ENCODE data around the gene SEPTIN2.
"Not testable (repeated sequence)": the region's sequence is repeated elsewhere in the genome, so short reads cannot be mapped to it uniquely, and the experiment has no call there.

The SEPTIN2 gene

DNA sequence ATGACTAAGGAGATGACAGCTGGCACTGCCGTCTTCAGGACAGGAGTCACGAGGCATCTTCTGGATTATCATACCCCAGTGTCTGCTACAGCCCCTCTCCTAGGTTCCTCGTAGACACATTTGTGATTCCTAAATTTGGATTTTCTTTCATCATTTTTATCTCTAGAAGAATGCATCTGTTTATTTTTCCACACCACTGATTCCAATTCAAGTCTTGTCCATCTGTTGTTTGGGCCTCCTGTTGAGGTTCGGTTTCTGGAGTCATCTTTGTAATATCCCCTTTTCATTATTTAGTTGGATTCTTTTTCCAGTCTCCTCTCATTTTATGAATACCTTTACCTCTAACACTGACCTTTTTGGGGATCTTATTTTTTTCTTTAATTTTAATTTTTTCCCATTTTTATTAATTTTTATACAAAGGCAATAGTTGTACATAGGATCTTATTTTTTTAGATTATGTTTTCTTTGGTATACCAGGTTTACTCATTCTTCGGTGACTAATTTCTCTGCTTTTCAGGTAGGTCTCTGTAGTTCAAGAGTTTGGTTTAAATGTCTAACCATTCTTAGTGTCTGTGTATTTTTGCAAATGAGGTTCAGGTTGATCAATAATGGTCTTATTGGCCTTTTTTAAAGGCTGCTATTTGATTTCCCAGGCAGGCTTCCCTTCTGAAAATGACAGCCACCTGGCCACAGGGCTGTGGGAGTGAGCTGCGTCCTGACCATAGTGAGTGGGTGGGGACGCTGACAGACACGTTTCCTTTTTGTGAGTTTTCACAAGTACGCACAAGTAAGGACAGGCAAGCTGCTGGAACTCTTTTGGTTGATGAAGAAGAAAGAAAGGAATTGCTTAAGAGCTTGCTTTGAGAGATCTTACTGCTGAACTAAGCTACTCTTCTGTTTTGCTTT, 74.8 kb downstream of the SEPTIN2 start:
- Histone ChIP-seq H3K4me3 (ENCODE audit: low read depth in 1 of 2, low read length in 2 of 2) (no peak overlapping the region), H3K4me1 (ENCODE audit: insufficient read depth, low read length) (no peaks in the 10 kb centered on the region), H2AFZ (ENCODE audit: low read depth, low read length) (no peak overlapping the region), H3K4me2 (ENCODE audit: insufficient read depth, low read length) (no peak overlapping the region), H3K79me2 (ENCODE audit: insufficient read depth, low read length) (no peaks in the 10 kb centered on the region; the same call in 1 of the 2 replicates), H3K9me3 (ENCODE audit: insufficient read depth, low read length, severe bottlenecking) (no peaks in the 10 kb centered on the region), H3K9ac (ENCODE audit: low read depth, low read length) (no peak overlapping the region), H3K27ac (ENCODE audit: low read length) (no peak overlapping the region), H4K20me1 (ENCODE audit: insufficient read depth, low read length) (peaks cover 23% of the 10 kb centered on the region), H3K36me3 (ENCODE audit: insufficient read depth, low read length) (peaks cover 9% of the 10 kb centered on the region; the same call in 1 of the 2 replicates), H3K27me3 (ENCODE audit: insufficient read depth, low read length, poor library complexity) (no peaks in the 10 kb centered on the region)
- ATAC-seq (ENCODE audit: insufficient read depth, low read depth) = no peak
- TF ChIP-seq, protein P1, sequence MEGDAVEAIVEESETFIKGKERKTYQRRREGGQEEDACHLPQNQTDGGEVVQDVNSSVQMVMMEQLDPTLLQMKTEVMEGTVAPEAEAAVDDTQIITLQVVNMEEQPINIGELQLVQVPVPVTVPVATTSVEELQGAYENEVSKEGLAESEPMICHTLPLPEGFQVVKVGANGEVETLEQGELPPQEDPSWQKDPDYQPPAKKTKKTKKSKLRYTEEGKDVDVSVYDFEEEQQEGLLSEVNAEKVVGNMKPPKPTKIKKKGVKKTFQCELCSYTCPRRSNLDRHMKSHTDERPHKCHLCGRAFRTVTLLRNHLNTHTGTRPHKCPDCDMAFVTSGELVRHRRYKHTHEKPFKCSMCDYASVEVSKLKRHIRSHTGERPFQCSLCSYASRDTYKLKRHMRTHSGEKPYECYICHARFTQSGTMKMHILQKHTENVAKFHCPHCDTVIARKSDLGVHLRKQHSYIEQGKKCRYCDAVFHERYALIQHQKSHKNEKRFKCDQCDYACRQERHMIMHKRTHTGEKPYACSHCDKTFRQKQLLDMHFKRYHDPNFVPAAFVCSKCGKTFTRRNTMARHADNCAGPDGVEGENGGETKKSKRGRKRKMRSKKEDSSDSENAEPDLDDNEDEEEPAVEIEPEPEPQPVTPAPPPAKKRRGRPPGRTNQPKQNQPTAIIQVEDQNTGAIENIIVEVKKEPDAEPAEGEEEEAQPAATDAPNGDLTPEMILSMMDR (IDR thresholded peaks at IDR 0.05; ENCODE audit: borderline replicate concordance, extremely low read depth, low read length, poor library complexity, severe bottlenecking) = no peak
- TF ChIP-seq EZH2 (IDR thresholded peaks at IDR 0.05; ENCODE audit: borderline replicate concordance, low read depth, low read length, severe bottlenecking) = no peak
- no peak for DNase-seq

DNA sequence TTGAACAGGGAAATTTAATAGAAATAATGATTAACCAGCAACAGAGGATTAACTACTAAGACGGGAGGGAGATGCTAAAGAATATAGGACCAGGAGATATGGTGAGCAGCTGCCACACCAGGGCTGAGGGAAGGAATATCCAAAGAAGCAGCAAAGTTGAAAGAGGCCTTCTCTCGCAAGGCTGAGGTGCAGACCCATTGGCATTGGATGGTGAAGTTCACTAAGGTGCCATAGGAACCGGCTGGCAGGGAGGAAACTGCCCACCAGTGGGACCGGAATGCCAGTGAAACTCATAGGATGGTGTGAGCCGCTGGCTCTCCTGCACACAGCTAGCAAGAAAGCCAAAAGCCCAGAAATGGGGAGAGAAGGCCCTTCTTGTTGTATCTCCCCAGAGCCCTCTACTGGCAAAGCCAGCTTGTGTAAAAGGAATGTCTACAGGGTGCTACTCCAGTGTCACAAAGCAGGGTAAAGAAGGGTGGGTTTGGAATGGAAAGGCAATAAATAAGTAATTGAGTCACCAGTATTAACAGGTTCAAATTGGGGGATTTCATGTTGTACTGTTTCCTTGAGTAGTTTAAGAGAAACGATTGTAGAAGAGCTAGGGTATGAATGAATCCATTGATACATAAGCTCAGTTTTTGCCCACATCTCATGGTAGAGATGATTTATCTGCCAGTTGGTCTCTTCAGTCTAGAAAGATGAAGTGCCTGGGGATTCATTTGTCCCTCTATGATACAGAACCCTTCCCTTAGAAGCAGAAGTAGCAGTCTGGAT, 76.4 kb downstream of the SEPTIN2 start:
- no peak for TF ChIP-seq EZH2 (IDR thresholded peaks at IDR 0.05; ENCODE audit: borderline replicate concordance, low read depth, low read length, severe bottlenecking)
- TF ChIP-seq, protein P1 (IDR thresholded peaks at IDR 0.05; ENCODE audit: borderline replicate concordance, extremely low read depth, low read length, poor library complexity, severe bottlenecking) = peak; percentile 42
- Histone ChIP-seq H3K4me2 (ENCODE audit: insufficient read depth, low read length) (no peak overlapping the region), H3K27ac (ENCODE audit: low read length) (no peak overlapping the region), H3K9ac (ENCODE audit: low read depth, low read length) (no peak overlapping the region), H3K4me3 (ENCODE audit: low read depth in 1 of 2, low read length in 2 of 2) (no peak overlapping the region), H3K79me2 (ENCODE audit: insufficient read depth, low read length) (no peaks in the 10 kb centered on the region), H4K20me1 (ENCODE audit: insufficient read depth, low read length) (peaks cover 20% of the 10 kb centered on the region; the same call in 1 of the 2 replicates), H3K4me1 (ENCODE audit: insufficient read depth, low read length) (no peaks in the 10 kb centered on the region), H2AFZ (ENCODE audit: low read depth, low read length) (no peak overlapping the region), H3K36me3 (ENCODE audit: insufficient read depth, low read length) (peaks cover 11% of the 10 kb centered on the region; the same call in 1 of the 2 replicates), H3K9me3 (ENCODE audit: insufficient read depth, low read length, severe bottlenecking) (no peaks in the 10 kb centered on the region), H3K27me3 (ENCODE audit: insufficient read depth, low read length, poor library complexity) (no peaks in the 10 kb centered on the region)
- DNase-seq (no peak), ATAC-seq (ENCODE audit: insufficient read depth, low read depth) (no peak; the same call in 2 of the 3 replicates)

DNA sequence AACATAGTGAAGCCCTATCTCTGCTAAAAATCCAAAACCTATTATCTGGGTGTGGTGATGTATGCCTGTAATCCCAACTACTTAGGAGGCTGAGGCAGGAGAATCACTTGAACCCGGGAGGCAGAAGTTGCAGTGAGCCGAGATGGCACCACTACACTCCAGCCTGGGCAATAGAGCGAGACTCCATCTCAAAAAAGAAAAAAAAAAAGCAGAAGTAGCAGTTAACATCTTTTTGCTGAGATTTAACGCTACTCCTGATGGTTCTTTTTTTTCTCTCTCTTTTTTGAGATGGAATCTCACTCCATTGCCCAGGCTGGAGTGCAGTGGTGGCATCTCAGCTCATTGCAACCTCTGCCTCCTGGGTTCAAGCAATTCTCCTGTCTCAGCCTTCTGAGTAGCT, 77.0 kb downstream of the SEPTIN2 start:
- H3K4me1 ChIP-seq (ENCODE audit: insufficient read depth, low read length); H3K4me3 ChIP-seq (ENCODE audit: low read depth in 1 of 2, low read length in 2 of 2); H3K4me2 ChIP-seq (ENCODE audit: insufficient read depth, low read length); ATAC-seq (ENCODE audit: insufficient read depth, low read depth); H3K27ac ChIP-seq (ENCODE audit: low read length); H2AFZ ChIP-seq (ENCODE audit: low read depth, low read length); DNase-seq; H3K9ac ChIP-seq (ENCODE audit: low read depth, low read length); H3K27me3 ChIP-seq (ENCODE audit: insufficient read depth, low read length, poor library complexity); H3K9me3 ChIP-seq (ENCODE audit: insufficient read depth, low read length, severe bottlenecking); H3K79me2 ChIP-seq (ENCODE audit: insufficient read depth, low read length): not testable (repeated sequence)
- Histone ChIP-seq H3K36me3 (ENCODE audit: insufficient read depth, low read length) (peaks cover 11% of the 10 kb centered on the region; the same call in 1 of the 2 replicates), H4K20me1 (ENCODE audit: insufficient read depth, low read length) (peaks cover 23% of the 10 kb centered on the region; the same call in 1 of the 2 replicates)
